Calu3 (cell line): Measurements from ENCODE around the gene GPR108. TPM values are rescaled to one million over a fixed set of nuclear protein-coding genes. Genes with fewer than 3 reads are reported as not detected.

Experiments used
- BruUV-seq: library from RNA; stranded (reverse); fragments of 400-500 nt; replicated peaks from 2 replicates; lab custom pipeline; 2021; lab: Mats Ljungman, UMichigan
- CTCF ChIA-PET: fragments of 300-600 bp; sonication (Branson Sonifier 250); formaldehyde crosslinking; loops from one replicate; lab custom pipeline; 2022; ENCODE audit warnings: antibody characterized with exemption; lab: Charles Lee
- DNase-seq: peaks from one replicate; pipeline ENCODE4 v3.0.0; 2022
- H3K27ac Mint-ChIP-seq: one replicate; pipeline ENCODE4 v1.8.0; 2022; ENCODE audit warnings: mixed read lengths; ENCODE audit not compliant: unreplicated experiment
- H3K27me3 Mint-ChIP-seq: one replicate; pipeline ENCODE4 v1.8.0; 2022; ENCODE audit warnings: mixed read lengths; ENCODE audit not compliant: unreplicated experiment
- H3K36me3 Mint-ChIP-seq: one replicate; pipeline ENCODE4 v1.8.0; 2022; ENCODE audit warnings: mild to moderate bottlenecking, moderate library complexity, mixed read lengths; ENCODE audit not compliant: insufficient read depth, unreplicated experiment
- H3K4me1 Mint-ChIP-seq: one replicate; pipeline ENCODE4 v1.8.0; 2022; ENCODE audit warnings: mild to moderate bottlenecking, low read depth, mixed read lengths; ENCODE audit not compliant: unreplicated experiment
- H3K4me3 Mint-ChIP-seq: one replicate; pipeline ENCODE4 v1.8.0; 2022; ENCODE audit warnings: mild to moderate bottlenecking, low read depth, moderate library complexity, mixed read lengths; ENCODE audit not compliant: unreplicated experiment
- H3K9me3 Mint-ChIP-seq: one replicate; pipeline ENCODE4 v1.8.0; 2022; ENCODE audit warnings: low read depth, mixed read lengths; ENCODE audit not compliant: unreplicated experiment
- CTCF ChIP-seq: fragments of 200-600 bp; IDR thresholded peaks from one replicate; pipeline ENCODE4 v1.8.0; 2022; ENCODE audit warnings: antibody characterized with exemption; ENCODE audit not compliant: unreplicated experiment
- intact Hi-C: fragments of 100-400 bp; cut with micrococcal nuclease; formaldehyde crosslinking; loops from one replicate; pipeline ENCODE4 v1.10.0; 2022; ENCODE audit not compliant: unreplicated experiment
- total RNA-seq: library from RNA; stranded (reverse); gene quantifications from 2 replicates; pipeline ENCODE4 v1.2.3, GENCODE V29; 2022

Gene GPR108
- total RNA-seq, 1 experiment from 2014 or later: 67.7 TPM

- intact Hi-C loops: no loop called here
- CTCF ChIA-PET: no interaction called here
- H3K4me3 Mint-ChIP-seq: no peak overlapping the region
These were observed 29.7 kb downstream of the GPR108 start for GRCh38 chr19:6707658-6708018.

GRCh38 chr19:6707011-6707657 is 30.2 kb downstream of the GPR108 start:
- Mint-ChIP-seq H3K4me1 (no peaks in the 10 kb centered on the region), H3K4me3 (no peak overlapping the region), H3K9me3 (no peaks in the 10 kb centered on the region), H3K27me3 (no peaks in the 10 kb centered on the region), H3K27ac (no peak overlapping the region), H3K36me3 (peaks cover 23% of the 10 kb centered on the region)
- no peak for DNase-seq
- no TSS peak for BruUV-seq
- CTCF ChIA-PET: no interaction called here
- intact Hi-C loops: no loop called here
- no peak for TF ChIP-seq CTCF

More at GRCh38 chr19:6707658-6708018, 29.7 kb downstream of the GPR108 start:
- TF ChIP-seq CTCF: no peak
- BruUV-seq: no TSS peak
- no peaks in the 10 kb centered on the region for H3K4me1 Mint-ChIP-seq
- H3K27me3 Mint-ChIP-seq: no peaks in the 10 kb centered on the region
- H3K9me3 Mint-ChIP-seq: no peaks in the 10 kb centered on the region
- DNase-seq: no peak
- H3K27ac Mint-ChIP-seq: no peak overlapping the region
- H3K36me3 Mint-ChIP-seq: peaks cover 25% of the 10 kb centered on the region

GRCh38 chr19:6706633-6706958 is 30.8 kb downstream of the GPR108 start:
- Mint-ChIP-seq H3K4me1 (no peaks in the 10 kb centered on the region), H3K27ac (no peak overlapping the region), H3K36me3 (peaks cover 25% of the 10 kb centered on the region), H3K27me3 (no peaks in the 10 kb centered on the region), H3K4me3 (no peak overlapping the region), H3K9me3 (no peaks in the 10 kb centered on the region)
- TF ChIP-seq CTCF: no peak
- BruUV-seq: no TSS peak
- intact Hi-C loops: no loop called here
- CTCF ChIA-PET: no interaction called here
- no peak for DNase-seq

- BruUV-seq: no TSS peak
- Mint-ChIP-seq H3K27ac (no peak overlapping the region), H3K4me3 (no peak overlapping the region), H3K36me3 (peaks cover 28% of the 10 kb centered on the region), H3K27me3 (no peaks in the 10 kb centered on the region), H3K9me3 (no peaks in the 10 kb centered on the region), H3K4me1 (no peaks in the 10 kb centered on the region)
- DNase-seq: no peak
- CTCF ChIA-PET: no interaction called here
- no peak for TF ChIP-seq CTCF
- intact Hi-C loops: no loop called here
These were observed 31.3 kb downstream of the GPR108 start for GRCh38 chr19:6705931-6706632.
